ENCODE measurements around the gene SRPRA. TPM values are rescaled to one million over a fixed set of nuclear protein-coding genes. Genes with fewer than 3 reads are reported as not detected.

SRPRA gene, protein sequence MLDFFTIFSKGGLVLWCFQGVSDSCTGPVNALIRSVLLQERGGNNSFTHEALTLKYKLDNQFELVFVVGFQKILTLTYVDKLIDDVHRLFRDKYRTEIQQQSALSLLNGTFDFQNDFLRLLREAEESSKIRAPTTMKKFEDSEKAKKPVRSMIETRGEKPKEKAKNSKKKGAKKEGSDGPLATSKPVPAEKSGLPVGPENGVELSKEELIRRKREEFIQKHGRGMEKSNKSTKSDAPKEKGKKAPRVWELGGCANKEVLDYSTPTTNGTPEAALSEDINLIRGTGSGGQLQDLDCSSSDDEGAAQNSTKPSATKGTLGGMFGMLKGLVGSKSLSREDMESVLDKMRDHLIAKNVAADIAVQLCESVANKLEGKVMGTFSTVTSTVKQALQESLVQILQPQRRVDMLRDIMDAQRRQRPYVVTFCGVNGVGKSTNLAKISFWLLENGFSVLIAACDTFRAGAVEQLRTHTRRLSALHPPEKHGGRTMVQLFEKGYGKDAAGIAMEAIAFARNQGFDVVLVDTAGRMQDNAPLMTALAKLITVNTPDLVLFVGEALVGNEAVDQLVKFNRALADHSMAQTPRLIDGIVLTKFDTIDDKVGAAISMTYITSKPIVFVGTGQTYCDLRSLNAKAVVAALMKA
- total RNA-seq: 100 to 1,000 TPM in 1 of 2 donors, 10 to 100 TPM in 1; 28.7 to 138 TPM
- 100 to 1,000 TPM in 1 of 2 donors, 10 to 100 TPM in 1; 66.4 to 143 TPM for polyA plus RNA-seq

GRCh38 chr11:126268708-126269579 is at the start of gene SRPRA, which contains the start of gene FOXRED1:
SRPRA (minus strand) TSS chr11:126268895; CDS start chr11:126268804, 91 bp downstream.
FOXRED1 (plus strand) TSS chr11:126269154; CDS start chr11:126269207, 53 bp downstream.
- H3K4me3 ChIP-seq (ENCODE audit: low read depth in 1 of 3, low read length in 3 of 3): peak within 1 kb of the TSS; percentile 67 to 99 (median 81)
- no peak for TF ChIP-seq HNF4G (IDR thresholded peaks at IDR 0.05)
- TF ChIP-seq, protein P1, sequence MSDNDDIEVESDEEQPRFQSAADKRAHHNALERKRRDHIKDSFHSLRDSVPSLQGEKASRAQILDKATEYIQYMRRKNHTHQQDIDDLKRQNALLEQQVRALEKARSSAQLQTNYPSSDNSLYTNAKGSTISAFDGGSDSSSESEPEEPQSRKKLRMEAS (IDR thresholded peaks at IDR 0.05): peak; percentile 67
- no peak for TF ChIP-seq FOXA1 (IDR thresholded peaks at IDR 0.05)
- peak; percentile 61 to 80 for TF ChIP-seq RXRA (IDR thresholded peaks at IDR 0.05)
- peak in 1 of 2 donors; percentile 31 for TF ChIP-seq RAD21 (IDR thresholded peaks at IDR 0.05)
- TF ChIP-seq, protein P2, sequence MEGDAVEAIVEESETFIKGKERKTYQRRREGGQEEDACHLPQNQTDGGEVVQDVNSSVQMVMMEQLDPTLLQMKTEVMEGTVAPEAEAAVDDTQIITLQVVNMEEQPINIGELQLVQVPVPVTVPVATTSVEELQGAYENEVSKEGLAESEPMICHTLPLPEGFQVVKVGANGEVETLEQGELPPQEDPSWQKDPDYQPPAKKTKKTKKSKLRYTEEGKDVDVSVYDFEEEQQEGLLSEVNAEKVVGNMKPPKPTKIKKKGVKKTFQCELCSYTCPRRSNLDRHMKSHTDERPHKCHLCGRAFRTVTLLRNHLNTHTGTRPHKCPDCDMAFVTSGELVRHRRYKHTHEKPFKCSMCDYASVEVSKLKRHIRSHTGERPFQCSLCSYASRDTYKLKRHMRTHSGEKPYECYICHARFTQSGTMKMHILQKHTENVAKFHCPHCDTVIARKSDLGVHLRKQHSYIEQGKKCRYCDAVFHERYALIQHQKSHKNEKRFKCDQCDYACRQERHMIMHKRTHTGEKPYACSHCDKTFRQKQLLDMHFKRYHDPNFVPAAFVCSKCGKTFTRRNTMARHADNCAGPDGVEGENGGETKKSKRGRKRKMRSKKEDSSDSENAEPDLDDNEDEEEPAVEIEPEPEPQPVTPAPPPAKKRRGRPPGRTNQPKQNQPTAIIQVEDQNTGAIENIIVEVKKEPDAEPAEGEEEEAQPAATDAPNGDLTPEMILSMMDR (IDR thresholded peaks at IDR 0.05; ENCODE audit: low read depth, low read length, missing input control): no peak
- peak; percentile 92 to 98 for TF ChIP-seq GABPA (IDR thresholded peaks at IDR 0.05 in 1 of 2, conservative IDR thresholded peaks at IDR 0.05 in 1 of 2)
- TF ChIP-seq FOXA2 (IDR thresholded peaks at IDR 0.05): no peak
- peak; percentile 70 to 72 for TF ChIP-seq EGR1 (IDR thresholded peaks at IDR 0.05; ENCODE audit: low read depth in 2 of 2)
- TF ChIP-seq, protein P3, sequence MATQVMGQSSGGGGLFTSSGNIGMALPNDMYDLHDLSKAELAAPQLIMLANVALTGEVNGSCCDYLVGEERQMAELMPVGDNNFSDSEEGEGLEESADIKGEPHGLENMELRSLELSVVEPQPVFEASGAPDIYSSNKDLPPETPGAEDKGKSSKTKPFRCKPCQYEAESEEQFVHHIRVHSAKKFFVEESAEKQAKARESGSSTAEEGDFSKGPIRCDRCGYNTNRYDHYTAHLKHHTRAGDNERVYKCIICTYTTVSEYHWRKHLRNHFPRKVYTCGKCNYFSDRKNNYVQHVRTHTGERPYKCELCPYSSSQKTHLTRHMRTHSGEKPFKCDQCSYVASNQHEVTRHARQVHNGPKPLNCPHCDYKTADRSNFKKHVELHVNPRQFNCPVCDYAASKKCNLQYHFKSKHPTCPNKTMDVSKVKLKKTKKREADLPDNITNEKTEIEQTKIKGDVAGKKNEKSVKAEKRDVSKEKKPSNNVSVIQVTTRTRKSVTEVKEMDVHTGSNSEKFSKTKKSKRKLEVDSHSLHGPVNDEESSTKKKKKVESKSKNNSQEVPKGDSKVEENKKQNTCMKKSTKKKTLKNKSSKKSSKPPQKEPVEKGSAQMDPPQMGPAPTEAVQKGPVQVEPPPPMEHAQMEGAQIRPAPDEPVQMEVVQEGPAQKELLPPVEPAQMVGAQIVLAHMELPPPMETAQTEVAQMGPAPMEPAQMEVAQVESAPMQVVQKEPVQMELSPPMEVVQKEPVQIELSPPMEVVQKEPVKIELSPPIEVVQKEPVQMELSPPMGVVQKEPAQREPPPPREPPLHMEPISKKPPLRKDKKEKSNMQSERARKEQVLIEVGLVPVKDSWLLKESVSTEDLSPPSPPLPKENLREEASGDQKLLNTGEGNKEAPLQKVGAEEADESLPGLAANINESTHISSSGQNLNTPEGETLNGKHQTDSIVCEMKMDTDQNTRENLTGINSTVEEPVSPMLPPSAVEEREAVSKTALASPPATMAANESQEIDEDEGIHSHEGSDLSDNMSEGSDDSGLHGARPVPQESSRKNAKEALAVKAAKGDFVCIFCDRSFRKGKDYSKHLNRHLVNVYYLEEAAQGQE (IDR thresholded peaks at IDR 0.05): peak; percentile 75
- TF ChIP-seq NR2F2 (IDR thresholded peaks at IDR 0.05): peak; percentile 83
- TF ChIP-seq ATF3 (IDR thresholded peaks at IDR 0.05): peak; percentile 13
- TF ChIP-seq SP1 (IDR thresholded peaks at IDR 0.05): peak; percentile 98
- no peak for TF ChIP-seq ZBTB33 (IDR thresholded peaks at IDR 0.05)
- peak; percentile 93 for TF ChIP-seq YY1 (IDR thresholded peaks at IDR 0.05)
- peak; percentile 67 for TF ChIP-seq TAF1 (conservative IDR thresholded peaks at IDR 0.05)
- TF ChIP-seq HNF4A (conservative IDR thresholded peaks at IDR 0.05): no peak
- peak in 1 of 2 donors; percentile 37 for TF ChIP-seq JUND (IDR thresholded peaks at IDR 0.05)
- peak within 1 kb of the TSS; percentile 87 to 99 for H3K9ac ChIP-seq (ENCODE audit: low read depth in 1 of 2, low read length in 2 of 2)
- under 1% methylated on average over 64 of the region's 64 CpGs for WGBS
- peak within 1 kb of the TSS; percentile 81 to 92 for H3K27ac ChIP-seq (ENCODE audit: low read depth in 1 of 2, low read length in 2 of 2)
- DNase-seq (ENCODE audit: low spot score): peak; percentile 99
- H3K9me3 ChIP-seq (ENCODE audit: control insufficient read depth in 4 of 4, low read length in 3 of 4): no peaks in the 10 kb centered on the region
- peaks cover 11 to 53% (median 41%) of the 10 kb centered on the region in 4 donors for H3K36me3 ChIP-seq (ENCODE audit: control insufficient read depth in 4 of 4, insufficient read depth in 3 of 4, low read depth in 1 of 4, low read length in 3 of 4)
- peaks cover 0 to 27% (median 24%) of the 10 kb centered on the region in 4 donors for H3K4me1 ChIP-seq (ENCODE audit: control insufficient read depth in 4 of 4, insufficient read depth in 4 of 4, low read length in 3 of 4)
- H3K27me3 ChIP-seq (ENCODE audit: control insufficient read depth in 4 of 4, insufficient read depth in 4 of 4, low read length in 3 of 4): no peaks in the 10 kb centered on the region

All from liver (tissue), 9 donors.